ENCODE data around the gene C6orf141. TPM values are rescaled to one million over a fixed set of nuclear protein-coding genes. Genes with fewer than 3 reads are reported as not detected.

C6orf141 gene
- total and polyA plus RNA-seq, 7 experiments from 2014 or later = 0.29 TPM; not detected in 6

- Mint-ChIP-seq H3K36me3 (peaks cover 0 to 3% (median 0%) of the 10 kb centered on the region in 5 donors), H3K27me3 (peaks cover 32 to 49% (median 38%) of the 10 kb centered on the region in 5 donors), H3K4me1 (peaks cover 12 to 28% (median 18%) of the 10 kb centered on the region in 7 donors), H3K9me3 (no peaks in the 10 kb centered on the region), H3K4me3 (no peak overlapping the region), H3K27ac (no peak overlapping the region)
- ChIA-PET POLR2A (no interaction called here), CTCF (no interaction called here)
- DNase-seq (no peak), ATAC-seq (no peak)
- H3K4me1 ChIP-seq (ENCODE audit: control insufficient read depth in 2 of 2, insufficient read depth in 2 of 2, low read length in 2 of 2) = peaks cover 0 to 5% of the 10 kb centered on the region in 2 donors
- no peak overlapping the region for H3K27ac ChIP-seq (ENCODE audit: low read depth, low read length)
- intact Hi-C loops (cut with micrococcal nuclease) = no loop called here
- H3K27me3 ChIP-seq (ENCODE audit: control insufficient read depth in 2 of 2, insufficient read depth in 2 of 2, low read length in 2 of 2) = no peaks in the 10 kb centered on the region
- no peak overlapping the region for H3K4me3 ChIP-seq (ENCODE audit: low read length)
- no peaks in the 10 kb centered on the region for H3K9me3 ChIP-seq (ENCODE audit: control insufficient read depth in 2 of 3, low read length in 3 of 3)
- H3K36me3 ChIP-seq (ENCODE audit: control insufficient read depth in 2 of 3, insufficient read depth in 3 of 3, low read length in 3 of 3) = no peaks in the 10 kb centered on the region
Observed at GRCh38 chr6:49553384-49553783, 2.9 kb downstream of the C6orf141 start.

DNA sequence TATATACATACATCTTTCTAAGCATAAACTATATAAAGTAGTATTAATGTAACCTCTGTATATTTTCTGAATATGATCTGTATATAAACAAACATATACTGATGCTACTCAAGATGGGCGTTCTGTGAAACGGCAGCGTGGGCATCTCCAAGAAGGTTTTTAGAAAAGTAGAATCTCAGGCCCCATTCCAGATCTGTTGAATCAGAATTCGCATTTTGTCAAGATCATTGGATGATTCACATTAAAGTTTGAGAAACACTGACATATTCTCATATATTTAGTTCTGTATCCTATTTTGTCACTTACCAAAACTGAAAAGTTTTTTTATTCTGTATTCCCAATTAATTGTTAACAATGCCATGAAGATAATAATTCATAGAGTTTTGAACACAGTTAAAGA is 5.5 kb downstream of the C6orf141 start:
- H3K4me3 ChIP-seq (ENCODE audit: low read length) = no peak overlapping the region

DNA sequence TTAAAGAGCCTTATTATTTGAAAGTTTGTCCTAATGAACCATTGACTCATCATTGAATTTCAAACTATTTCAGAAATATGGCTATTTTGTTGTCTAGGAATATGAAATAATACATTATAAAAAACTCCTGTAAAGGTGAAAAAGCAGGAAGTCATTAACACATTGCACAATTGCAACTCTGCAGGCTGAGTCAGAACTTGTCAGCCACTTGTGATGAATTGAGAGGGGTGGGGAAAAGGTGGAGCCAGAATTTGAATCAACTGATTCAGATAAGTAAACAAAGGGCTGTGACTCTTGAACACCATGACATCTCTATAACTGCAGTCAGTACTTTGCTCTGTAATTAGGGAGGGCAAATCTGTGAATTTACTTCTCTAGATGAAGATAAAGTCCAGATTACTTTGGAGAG is 6.0 kb downstream of the C6orf141 start:
- intact Hi-C loops (cut with micrococcal nuclease) = no loop called here
- POLR2A ChIA-PET = no interaction called here

More for the DNA sequence above, 5.5 kb downstream of the C6orf141 start:
- H3K36me3 Mint-ChIP-seq = peaks cover 0 to 3% (median 0%) of the 10 kb centered on the region in 5 donors
- Histone ChIP-seq H3K36me3 (ENCODE audit: control insufficient read depth in 2 of 3, insufficient read depth in 3 of 3, low read length in 3 of 3) (no peaks in the 10 kb centered on the region), H3K27ac (ENCODE audit: low read depth, low read length) (no peak overlapping the region), H3K27me3 (ENCODE audit: control insufficient read depth in 2 of 2, insufficient read depth in 2 of 2, low read length in 2 of 2) (no peaks in the 10 kb centered on the region), H3K4me1 (ENCODE audit: control insufficient read depth in 2 of 2, insufficient read depth in 2 of 2, low read length in 2 of 2) (peaks cover 0 to 5% of the 10 kb centered on the region in 2 donors), H3K9me3 (ENCODE audit: control insufficient read depth in 2 of 3, low read length in 3 of 3) (no peaks in the 10 kb centered on the region)
- peaks cover 14 to 34% (median 24%) of the 10 kb centered on the region in 5 donors for H3K27me3 Mint-ChIP-seq
- no peak overlapping the region for H3K4me3 Mint-ChIP-seq
- POLR2A ChIA-PET = no interaction called here
- CTCF ChIA-PET = no interaction called here
- DNase-seq (no peak), ATAC-seq (no peak)
- peaks cover 3 to 20% (median 10%) of the 10 kb centered on the region in 7 donors for H3K4me1 Mint-ChIP-seq
- H3K9me3 Mint-ChIP-seq = no peaks in the 10 kb centered on the region
- no peak overlapping the region for H3K27ac Mint-ChIP-seq
- intact Hi-C loops (cut with micrococcal nuclease) = no loop called here

DNA sequence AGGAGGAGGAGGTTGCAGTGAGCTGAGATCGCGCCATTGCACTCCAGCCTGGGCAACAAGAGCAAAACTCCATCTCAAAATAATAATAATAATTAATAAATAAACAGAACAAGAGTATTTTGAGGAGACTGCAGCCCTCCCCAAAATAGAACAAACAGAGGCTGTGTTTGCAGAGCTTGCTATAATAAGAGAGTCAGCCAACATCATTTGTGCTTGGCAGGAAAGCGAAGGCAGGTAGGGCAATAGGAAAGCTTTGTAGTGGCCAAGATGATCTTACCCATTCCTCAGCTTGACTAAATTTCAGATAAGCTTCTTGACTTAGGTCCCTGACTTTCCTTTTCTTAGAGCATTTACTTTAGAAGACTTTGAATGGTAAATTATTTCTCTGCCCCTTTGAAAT is 6.7 kb downstream of the C6orf141 start:
- H3K36me3 ChIP-seq (ENCODE audit: control insufficient read depth in 2 of 3, insufficient read depth in 3 of 3, low read length in 3 of 3) = no peaks in the 10 kb centered on the region
- ChIA-PET CTCF (no interaction called here), POLR2A (no interaction called here)
- no peaks in the 10 kb centered on the region for H3K27me3 ChIP-seq (ENCODE audit: control insufficient read depth in 2 of 2, insufficient read depth in 2 of 2, low read length in 2 of 2)
- no peak overlapping the region for H3K27ac ChIP-seq (ENCODE audit: low read depth, low read length)
- peaks cover 0 to 3% (median 0%) of the 10 kb centered on the region in 5 donors for H3K36me3 Mint-ChIP-seq
- DNase-seq (no peak), ATAC-seq (no peak)
- H3K9me3 Mint-ChIP-seq = no peaks in the 10 kb centered on the region
- no peak overlapping the region for H3K27ac Mint-ChIP-seq
- no peak overlapping the region for H3K4me3 ChIP-seq (ENCODE audit: low read length)
- peaks cover 4 to 24% (median 18%) of the 10 kb centered on the region in 5 donors for H3K27me3 Mint-ChIP-seq
- peaks cover 0 to 11% (median 2%) of the 10 kb centered on the region in 7 donors for H3K4me1 Mint-ChIP-seq
- no peaks in the 10 kb centered on the region for H3K4me1 ChIP-seq (ENCODE audit: control insufficient read depth in 2 of 2, insufficient read depth in 2 of 2, low read length in 2 of 2)
- no peaks in the 10 kb centered on the region for H3K9me3 ChIP-seq (ENCODE audit: control insufficient read depth in 2 of 3, low read length in 3 of 3)
- intact Hi-C loops (cut with micrococcal nuclease) = no loop called here
- no peak overlapping the region for H3K4me3 Mint-ChIP-seq

More for the DNA sequence above, 6.0 kb downstream of the C6orf141 start:
- H3K4me1 ChIP-seq (ENCODE audit: control insufficient read depth in 2 of 2, insufficient read depth in 2 of 2, low read length in 2 of 2) = peaks cover 0 to under 1% of the 10 kb centered on the region in 2 donors
- H3K27me3 Mint-ChIP-seq = peaks cover 9 to 30% (median 19%) of the 10 kb centered on the region in 5 donors
- no peaks in the 10 kb centered on the region for H3K9me3 ChIP-seq (ENCODE audit: control insufficient read depth in 2 of 3, low read length in 3 of 3)
- H3K4me3 ChIP-seq (ENCODE audit: low read length) = no peak overlapping the region
- no peaks in the 10 kb centered on the region for H3K27me3 ChIP-seq (ENCODE audit: control insufficient read depth in 2 of 2, insufficient read depth in 2 of 2, low read length in 2 of 2)
- CTCF ChIA-PET = no interaction called here
- ATAC-seq (no peak), DNase-seq (no peak)
- H3K4me1 Mint-ChIP-seq = peaks cover 0 to 16% (median 7%) of the 10 kb centered on the region in 7 donors
- no peaks in the 10 kb centered on the region for H3K36me3 ChIP-seq (ENCODE audit: control insufficient read depth in 2 of 3, insufficient read depth in 3 of 3, low read length in 3 of 3)
- peaks cover 0 to 3% (median 0%) of the 10 kb centered on the region in 5 donors for H3K36me3 Mint-ChIP-seq
- no peak overlapping the region for H3K4me3 Mint-ChIP-seq
- H3K27ac Mint-ChIP-seq = no peak overlapping the region
- no peak overlapping the region for H3K27ac ChIP-seq (ENCODE audit: low read depth, low read length)
- H3K9me3 Mint-ChIP-seq = no peaks in the 10 kb centered on the region

DNA sequence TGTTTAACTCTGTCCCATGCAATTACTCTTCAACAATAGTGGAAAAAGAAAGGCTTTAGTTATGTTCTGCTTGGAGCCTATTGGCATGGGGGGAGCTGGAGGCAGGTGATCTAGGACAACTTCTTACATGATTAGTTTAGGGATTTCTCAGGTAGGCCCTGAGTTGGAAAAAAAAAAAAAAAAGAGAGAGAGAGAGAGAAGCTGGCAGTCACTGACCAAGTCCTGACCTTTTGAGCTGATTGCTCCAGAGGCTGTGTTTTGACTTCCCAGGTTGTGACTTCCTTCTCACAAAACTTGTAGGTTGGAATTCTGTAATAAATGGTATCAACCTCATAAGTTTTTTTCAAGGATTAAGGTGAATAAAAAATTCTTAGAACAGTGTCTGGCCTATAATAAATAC is 7.8 kb downstream of the C6orf141 start:
- ATAC-seq = no peak

GRCh38 chr6:49563006-49563886 is 12.8 kb downstream of the C6orf141 start:
- Histone ChIP-seq H3K27me3 (ENCODE audit: control insufficient read depth in 2 of 2, insufficient read depth in 2 of 2, low read length in 2 of 2) (no peaks in the 10 kb centered on the region), H3K27ac (ENCODE audit: low read depth, low read length) (no peak overlapping the region), H3K9me3 (ENCODE audit: control insufficient read depth in 2 of 3, low read length in 3 of 3) (no peaks in the 10 kb centered on the region), H3K36me3 (ENCODE audit: control insufficient read depth in 2 of 3, insufficient read depth in 3 of 3, low read length in 3 of 3) (no peaks in the 10 kb centered on the region), H3K4me3 (ENCODE audit: low read length) (no peak overlapping the region), H3K4me1 (ENCODE audit: control insufficient read depth in 2 of 2, insufficient read depth in 2 of 2, low read length in 2 of 2) (no peaks in the 10 kb centered on the region)
- peaks cover 0 to 9% (median 0%) of the 10 kb centered on the region in 7 donors for H3K4me1 Mint-ChIP-seq
- intact Hi-C loops (cut with micrococcal nuclease) = no loop called here
- H3K27me3 Mint-ChIP-seq = peaks cover 1 to 25% (median 8%) of the 10 kb centered on the region in 5 donors
- no peak for ATAC-seq
- H3K36me3 Mint-ChIP-seq = no peaks in the 10 kb centered on the region
- POLR2A ChIA-PET = no interaction called here
- H3K9me3 Mint-ChIP-seq = peaks cover 0 to 8% (median 0%) of the 10 kb centered on the region in 11 donors
- no peak overlapping the region for H3K27ac Mint-ChIP-seq
- no peak overlapping the region for H3K4me3 Mint-ChIP-seq
- CTCF ChIA-PET = interaction anchor here (0.9 kb wide), 1 partner anchor 30 kb away, joined by 3 read pairs; no protein-coding TSS in a partner anchor
- no peak for DNase-seq

More for the DNA sequence above, 7.8 kb downstream of the C6orf141 start:
- Mint-ChIP-seq H3K4me1 (peaks cover 0 to 11% (median 0%) of the 10 kb centered on the region in 7 donors), H3K36me3 (peaks cover 0 to 3% (median 0%) of the 10 kb centered on the region in 5 donors), H3K9me3 (no peaks in the 10 kb centered on the region), H3K27me3 (peaks cover 4 to 24% (median 14%) of the 10 kb centered on the region in 5 donors), H3K27ac (no peak overlapping the region), H3K4me3 (no peak overlapping the region)
- Histone ChIP-seq H3K36me3 (ENCODE audit: control insufficient read depth in 2 of 3, insufficient read depth in 3 of 3, low read length in 3 of 3) (no peaks in the 10 kb centered on the region), H3K27me3 (ENCODE audit: control insufficient read depth in 2 of 2, insufficient read depth in 2 of 2, low read length in 2 of 2) (no peaks in the 10 kb centered on the region), H3K4me3 (ENCODE audit: low read length) (no peak overlapping the region), H3K27ac (ENCODE audit: low read depth, low read length) (no peak overlapping the region), H3K4me1 (ENCODE audit: control insufficient read depth in 2 of 2, insufficient read depth in 2 of 2, low read length in 2 of 2) (no peaks in the 10 kb centered on the region), H3K9me3 (ENCODE audit: control insufficient read depth in 2 of 3, low read length in 3 of 3) (no peaks in the 10 kb centered on the region)
- CTCF ChIA-PET = interaction anchor here (0.6 kb wide), 1 partner anchor 27 kb away, joined by 3 read pairs; no protein-coding TSS in a partner anchor
- intact Hi-C loops (cut with micrococcal nuclease) = no loop called here
- POLR2A ChIA-PET = no interaction called here
- no peak for DNase-seq

Data from naive thymus-derived CD4-positive, alpha-beta T cell (primary cell).